ENCODE measurements around the gene SFMBT2. TPM values are rescaled to one million over a fixed set of nuclear protein-coding genes. Genes with fewer than 3 reads are reported as not detected.
"Not testable (repeated sequence)": the region's sequence is repeated elsewhere in the genome, so short reads cannot be mapped to it uniquely, and the experiment has no call there.

SFMBT2 gene
- total and polyA plus RNA-seq, 2 of the 4 experiments (the other 2 are of a cell fraction) = 0.70 to 1.3 TPM

DNA sequence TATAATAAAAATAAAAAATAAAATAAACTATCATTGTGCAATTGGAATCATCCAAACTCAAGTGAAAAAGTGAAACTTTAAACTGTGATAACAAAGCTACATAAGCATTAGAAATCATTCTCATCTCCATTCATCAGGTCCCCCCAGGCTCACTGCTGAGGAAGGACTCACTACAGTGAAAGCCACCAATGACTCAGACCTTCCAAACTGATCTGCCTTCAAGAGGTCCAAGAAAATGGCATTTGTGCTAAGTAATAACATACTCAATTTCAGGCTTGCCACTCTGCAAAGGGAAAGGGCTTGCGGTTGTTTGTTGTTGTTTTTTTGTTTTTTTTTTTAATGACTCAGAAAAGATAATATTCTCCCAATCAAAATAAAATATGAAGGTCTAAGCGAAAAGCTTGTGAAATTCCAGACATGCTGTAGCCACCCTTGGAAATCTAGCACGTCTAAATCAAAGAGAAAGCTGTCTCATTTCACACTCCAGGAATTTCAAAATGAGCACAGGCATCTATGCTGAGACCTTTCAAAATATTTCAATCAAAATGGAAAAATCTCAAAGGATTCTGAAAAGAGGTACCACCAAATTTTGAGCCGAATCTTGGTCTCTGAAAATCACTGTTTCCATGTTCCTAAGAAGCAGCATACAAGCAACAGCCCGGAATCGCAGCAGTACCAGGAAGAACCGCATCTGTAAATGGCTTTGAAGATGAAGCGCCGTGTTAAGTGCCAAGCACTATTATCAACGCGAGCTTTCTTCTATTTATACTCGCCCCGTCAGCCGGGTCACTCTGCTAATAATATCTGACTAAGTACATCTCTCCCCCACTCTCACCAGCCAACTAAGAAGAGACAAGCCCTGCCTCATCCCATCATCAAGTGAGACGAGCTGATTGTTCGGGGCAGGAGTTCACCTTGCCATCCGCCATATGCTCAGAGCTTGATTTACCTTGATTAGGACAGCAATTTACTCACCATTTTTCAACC, 13.5 kb downstream of the SFMBT2 start:
- Histone ChIP-seq H2BK15ac (ENCODE audit: low read depth, low read length) (no peak overlapping the region), H3K4me1 (ENCODE audit: control insufficient read depth, insufficient read depth, low read length) (no peaks in the 10 kb centered on the region), H3K27me3 (ENCODE audit: control insufficient read depth, insufficient read depth, low read length) (no peaks in the 10 kb centered on the region), H2BK20ac (ENCODE audit: low read depth, low read length) (no peak overlapping the region), H2BK5ac (ENCODE audit: low read depth, low read length, poor library complexity, severe bottlenecking) (no peak overlapping the region), H2BK120ac (ENCODE audit: low read depth, low read length) (no peak overlapping the region), H4K20me1 (ENCODE audit: insufficient read depth, low read length) (no peaks in the 10 kb centered on the region), H3K23ac (ENCODE audit: low read depth, low read length) (no peak overlapping the region), H4K8ac (ENCODE audit: low read depth in 2 of 2, low read length in 2 of 2) (no peak overlapping the region), H3K4ac (ENCODE audit: low read depth, low read length) (no peak overlapping the region), H3K14ac (replicated peaks; ENCODE audit: low read depth, low read length) (no peak overlapping the region), H3K9ac (ENCODE audit: low read depth, low read length) (no peak overlapping the region), H3K4me3 (ENCODE audit: insufficient read depth, low read depth, low read length) (no peak overlapping the region), H4K5ac (ENCODE audit: low read depth, low read length) (no peak overlapping the region), H3K79me1 (ENCODE audit: low read depth in 1 of 2, low read length in 2 of 2) (no peaks in the 10 kb centered on the region), H3K9me1 (ENCODE audit: insufficient read depth, low read length) (no peaks in the 10 kb centered on the region), H3K36me3 (ENCODE audit: control insufficient read depth, insufficient read depth, low read length) (no peaks in the 10 kb centered on the region), H2AFZ (replicated peaks; ENCODE audit: low read length, poor library complexity) (no peak overlapping the region), H3K56ac (ENCODE audit: extremely low read depth, insufficient read depth, low read length) (no peak overlapping the region), H2AK9ac (replicated peaks; ENCODE audit: low read depth, low read length, poor library complexity) (no peak overlapping the region), H3K9me3 (ENCODE audit: control insufficient read depth, insufficient read depth, low read length) (no peaks in the 10 kb centered on the region), H4K91ac (ENCODE audit: insufficient read depth, low read depth, low read length) (no peak overlapping the region), H3K4me2 (ENCODE audit: low read depth, low read length) (no peak overlapping the region), H3K18ac (ENCODE audit: low read depth, low read length) (no peak overlapping the region), H3K27ac (ENCODE audit: insufficient read depth, low read length) (no peak overlapping the region), H2AK5ac (ENCODE audit: low read depth, low read length) (no peak overlapping the region)
- peak; percentile 16 for DNase-seq
- no peak for ATAC-seq (ENCODE audit: low read depth)
- POLR2A ChIA-PET (ENCODE audit: unreplicated experiment) = no interaction called here
- no peak for TF ChIP-seq SMC3 (IDR thresholded peaks at IDR 0.05; ENCODE audit: low read depth, low read length)
- no peak for TF ChIP-seq FOS (IDR thresholded peaks at IDR 0.05; ENCODE audit: low read depth, low read length)
- no peak for TF ChIP-seq RFX5 (IDR thresholded peaks at IDR 0.05; ENCODE audit: low read depth, low read length)
- no peak for TF ChIP-seq RCOR1 (IDR thresholded peaks at IDR 0.05; ENCODE audit: insufficient replicate concordance, low read length)
- no peak for TF ChIP-seq MAZ (IDR thresholded peaks at IDR 0.05; ENCODE audit: borderline replicate concordance, low read depth, low read length)
- TF ChIP-seq NFE2L2 (IDR thresholded peaks at IDR 0.05; ENCODE audit: low read depth, low read length) = no peak
- TF ChIP-seq POLR2A (IDR thresholded peaks at IDR 0.05; ENCODE audit: low read depth, low read length) = no peak
- no peak for TF ChIP-seq CEBPB (IDR thresholded peaks at IDR 0.05; ENCODE audit: low read depth, low read length)
- no peak for TF ChIP-seq RAD21 (IDR thresholded peaks at IDR 0.05; ENCODE audit: low read length)
- 85% methylated on average over 10 of the region's 17 CpGs; no CpG with 5 or more reads in 1 of the 2 experiments for WGBS, 2 experiments (ENCODE audit: extremely low coverage in 2 of 2, insufficient read length in 1 of 2)
- no TSS peak for BruUV-seq (replicated peaks)
- in situ Hi-C loops (cut with MboI; ENCODE audit: low sequenced_read_pairs) = no loop called here
- dilution Hi-C loops (cut with HindIII; ENCODE audit: low sequenced_read_pairs, unreplicated experiment) = no loop called here
- CTCF ChIA-PET = interaction anchor here (0.6 to 0.8 kb wide), 2 partner anchors 370 to 996 kb away, joined by 3 read pairs; no protein-coding TSS in a partner anchor
- intact Hi-C loops (cut with micrococcal nuclease) = no loop called here

- H2AFZ ChIP-seq (replicated peaks; ENCODE audit: low read length, poor library complexity); H3K23ac ChIP-seq (ENCODE audit: low read depth, low read length); DNase-seq; H2BK15ac ChIP-seq (ENCODE audit: low read depth, low read length); H3K56ac ChIP-seq (ENCODE audit: extremely low read depth, insufficient read depth, low read length); H3K4me2 ChIP-seq (ENCODE audit: low read depth, low read length); H3K4ac ChIP-seq (ENCODE audit: low read depth, low read length); H4K8ac ChIP-seq (ENCODE audit: low read depth in 2 of 2, low read length in 2 of 2); H3K9me1 ChIP-seq (ENCODE audit: insufficient read depth, low read length); BruUV-seq (replicated peaks); H3K9ac ChIP-seq (ENCODE audit: low read depth, low read length); H2AK5ac ChIP-seq (ENCODE audit: low read depth, low read length); H2AK9ac ChIP-seq (replicated peaks; ENCODE audit: low read depth, low read length, poor library complexity); H2BK20ac ChIP-seq (ENCODE audit: low read depth, low read length); H3K4me1 ChIP-seq (ENCODE audit: control insufficient read depth, insufficient read depth, low read length); H4K91ac ChIP-seq (ENCODE audit: insufficient read depth, low read depth, low read length); H4K20me1 ChIP-seq (ENCODE audit: insufficient read depth, low read length); H3K14ac ChIP-seq (replicated peaks; ENCODE audit: low read depth, low read length); POLR2A ChIA-PET (ENCODE audit: unreplicated experiment); ATAC-seq (ENCODE audit: low read depth); H3K79me1 ChIP-seq (ENCODE audit: low read depth in 1 of 2, low read length in 2 of 2); in situ Hi-C loops (cut with MboI; ENCODE audit: low sequenced_read_pairs); H4K5ac ChIP-seq (ENCODE audit: low read depth, low read length); CTCF ChIA-PET; H3K4me3 ChIP-seq (ENCODE audit: insufficient read depth, low read depth, low read length); H2BK120ac ChIP-seq (ENCODE audit: low read depth, low read length); H3K27ac ChIP-seq (ENCODE audit: insufficient read depth, low read length); H3K9me3 ChIP-seq (ENCODE audit: control insufficient read depth, insufficient read depth, low read length); intact Hi-C loops (cut with micrococcal nuclease); dilution Hi-C loops (cut with HindIII; ENCODE audit: low sequenced_read_pairs, unreplicated experiment); H3K18ac ChIP-seq (ENCODE audit: low read depth, low read length); H3K36me3 ChIP-seq (ENCODE audit: control insufficient read depth, insufficient read depth, low read length); H2BK5ac ChIP-seq (ENCODE audit: low read depth, low read length, poor library complexity, severe bottlenecking); H3K27me3 ChIP-seq (ENCODE audit: control insufficient read depth, insufficient read depth, low read length): not testable (repeated sequence)
- WGBS, 2 experiments (ENCODE audit: extremely low coverage in 2 of 2, insufficient read length in 1 of 2) = no CpG with 5 or more reads among the region's 5 CpGs
Measured at GRCh38 chr10:7392301-7392700, 18.5 kb downstream of the SFMBT2 start.

Data from IMR-90 (cell line).